OCI-LY1 (cell line): ENCODE results near the gene RHBDL3.

Experiments used
- H2AFZ ChIP-seq: fragments of 200-600 bp; sonication (generic), shearing (Covaris generic); 2 replicates; pipeline ENCODE4 v1.6.0; 2014; ENCODE audit warnings: antibody characterized with exemption, mild to moderate bottlenecking, low read length
- H3F3A ChIP-seq: fragments of 200-600 bp; sonication (generic), shearing (Covaris generic); 2 replicates; pipeline ENCODE4 v1.6.0; 2014; ENCODE audit warnings: mild to moderate bottlenecking, antibody characterized with exemption, low read length, moderate library complexity; ENCODE audit not compliant: insufficient read depth
- H3K27ac ChIP-seq: fragments of 200-600 bp; sonication (generic); 2 replicates; pipeline ENCODE4 v1.5.1; 2014; ENCODE audit warnings: low read length, mixed run types, mild to moderate bottlenecking, low read depth; ENCODE audit not compliant: poor library complexity, severe bottlenecking
- H3K27me3 ChIP-seq: fragments of 200-600 bp; sonication (generic); 2 replicates; pipeline ENCODE4 v1.6.0; 2014; ENCODE audit warnings: antibody characterized with exemption, mild to moderate bottlenecking, low read length, moderate library complexity; ENCODE audit not compliant: insufficient read depth
- H3K36me3 ChIP-seq: fragments of 200-600 bp; sonication (generic); 2 replicates; pipeline ENCODE4 v1.6.1; 2014; ENCODE audit warnings: mild to moderate bottlenecking, antibody characterized with exemption, low read length, moderate library complexity, mixed read lengths; ENCODE audit not compliant: insufficient read depth
- H3K4me1 ChIP-seq: fragments of 200-600 bp; sonication (generic); 2 replicates; pipeline ENCODE4 v1.5.1; 2014; ENCODE audit warnings: mild to moderate bottlenecking, low read length, moderate library complexity; ENCODE audit not compliant: insufficient read depth, severe bottlenecking
- H3K4me2 ChIP-seq: fragments of 200-600 bp; sonication (generic), shearing (Covaris generic); 2 replicates; pipeline ENCODE4 v1.6.1; 2014; ENCODE audit warnings: low read length
- H3K4me3 ChIP-seq: fragments of 200-600 bp; sonication (generic); 2 replicates; pipeline ENCODE4 v1.5.1; 2014; ENCODE audit warnings: low read length, low read depth, mild to moderate bottlenecking, mixed read lengths; ENCODE audit not compliant: poor library complexity, severe bottlenecking
- H3K79me2 ChIP-seq: fragments of 200-600 bp; shearing (Covaris generic); 2 replicates; pipeline ENCODE4 v1.6.1; 2016; ENCODE audit warnings: mixed run types, low read length, mixed read lengths; ENCODE audit not compliant: insufficient read depth
- H3K9ac ChIP-seq: fragments of 200-600 bp; sonication (generic), shearing (Covaris generic); 2 replicates; pipeline ENCODE4 v1.6.1; 2014; ENCODE audit warnings: mild to moderate bottlenecking, low read length, mixed read lengths
- H3K9me2 ChIP-seq: fragments of 200-600 bp; sonication (generic), shearing (Covaris generic); 2 replicates; pipeline ENCODE4 v1.6.1; 2014; ENCODE audit warnings: low read depth, mild to moderate bottlenecking, low read length, mixed read lengths
- H3K9me3 ChIP-seq: fragments of 200-600 bp; shearing (Covaris generic); 2 replicates; pipeline ENCODE4 v1.6.1; 2014; ENCODE audit warnings: low read length, mixed read lengths
- H4K20me1 ChIP-seq: fragments of 200-600 bp; sonication (generic), shearing (Covaris generic); 2 replicates; pipeline ENCODE4 v1.6.0; 2016; ENCODE audit warnings: mild to moderate bottlenecking, low read length; ENCODE audit not compliant: insufficient read depth
- CTCF ChIP-seq: fragments of 200-600 bp; sonication (generic), shearing (Covaris generic); IDR thresholded peaks from 2 replicates; pipeline ENCODE4 v1.5.1; 2017; ENCODE audit warnings: mild to moderate bottlenecking, antibody characterized with exemption, low read length, moderate library complexity, mixed read lengths
- EZH2 ChIP-seq: fragments of 200-600 bp; sonication (generic), shearing (Covaris generic); IDR thresholded peaks from 2 replicates; pipeline ENCODE4 v1.8.0; 2017; ENCODE audit warnings: borderline replicate concordance, mixed run types, mild to moderate bottlenecking, antibody characterized with exemption, low read length, moderate library complexity, mixed read lengths

Gene RHBDL3

GRCh38 chr17:32289471-32290070 lies 23.9 kb downstream of the RHBDL3 start:
- H3K4me2 ChIP-seq = no peak overlapping the region
- H3K4me3 ChIP-seq = no peak overlapping the region
- TF ChIP-seq EZH2 (no peak), CTCF (no peak)

GRCh38 chr17:32292094-32292493 lies 26.5 kb downstream of the RHBDL3 start:
- TF ChIP-seq CTCF (no peak), EZH2 (no peak)
- Histone ChIP-seq H3K27ac (no peak overlapping the region), H3K4me3 (no peak overlapping the region), H3K9me2 (no peaks in the 10 kb centered on the region), H3K27me3 (no peaks in the 10 kb centered on the region), H3F3A (no peaks in the 10 kb centered on the region), H3K9me3 (no peaks in the 10 kb centered on the region), H2AFZ (no peak overlapping the region), H3K9ac (no peak overlapping the region), H3K36me3 (no peaks in the 10 kb centered on the region), H4K20me1 (no peaks in the 10 kb centered on the region), H3K79me2 (no peaks in the 10 kb centered on the region), H3K4me1 (peaks cover 5% of the 10 kb centered on the region), H3K4me2 (no peak overlapping the region)

More at GRCh38 chr17:32289471-32290070, 23.9 kb downstream of the RHBDL3 start:
- no peaks in the 10 kb centered on the region for H4K20me1 ChIP-seq
- H3K4me1 ChIP-seq = peaks cover 5% of the 10 kb centered on the region
- H3K27me3 ChIP-seq = peaks cover 2% of the 10 kb centered on the region; the same call in 1 of the 2 replicates
- H3K27ac ChIP-seq = no peak overlapping the region
- no peak overlapping the region for H2AFZ ChIP-seq
- H3K36me3 ChIP-seq = no peaks in the 10 kb centered on the region
- no peaks in the 10 kb centered on the region for H3K9me2 ChIP-seq
- no peaks in the 10 kb centered on the region for H3K9me3 ChIP-seq
- H3F3A ChIP-seq = no peaks in the 10 kb centered on the region
- no peak overlapping the region for H3K9ac ChIP-seq
- H3K79me2 ChIP-seq = no peaks in the 10 kb centered on the region

GRCh38 chr17:32297424-32297823 lies 31.8 kb downstream of the RHBDL3 start:
- H3K4me1 ChIP-seq = peaks cover 5% of the 10 kb centered on the region
- no peak overlapping the region for H3K9ac ChIP-seq
- no peaks in the 10 kb centered on the region for H3F3A ChIP-seq
- no peaks in the 10 kb centered on the region for H3K27me3 ChIP-seq
- H4K20me1 ChIP-seq = no peaks in the 10 kb centered on the region
- H3K4me3 ChIP-seq = no peak overlapping the region
- H3K4me2 ChIP-seq = no peak overlapping the region
- H3K79me2 ChIP-seq = no peaks in the 10 kb centered on the region
- no peaks in the 10 kb centered on the region for H3K9me3 ChIP-seq
- no peak overlapping the region for H3K27ac ChIP-seq
- H3K9me2 ChIP-seq = no peaks in the 10 kb centered on the region
- H3K36me3 ChIP-seq = no peaks in the 10 kb centered on the region
- no peak overlapping the region for H2AFZ ChIP-seq
- TF ChIP-seq CTCF (no peak), EZH2 (no peak)
